ENCODE results near the gene ESRRG. TPM values are rescaled to one million over a fixed set of nuclear protein-coding genes. Genes with fewer than 3 reads are reported as not detected.

ESRRG gene
- total RNA-seq, 2 experiments from 2014 or later: not detected

GRCh38 chr1:216458812-216459211 lies 264.4 kb downstream of the ESRRG start:
- POLR2A ChIA-PET: no interaction called here
- H3K27ac Mint-ChIP-seq: no peak overlapping the region
- no peak for TF ChIP-seq CTCF (IDR thresholded peaks at IDR 0.05)
- H3K36me3 Mint-ChIP-seq (ENCODE audit: low read depth): no peaks in the 10 kb centered on the region
- CTCF ChIA-PET: no interaction called here
- no peak for ATAC-seq
- intact Hi-C loops (cut with micrococcal nuclease): no loop called here
- H3K9me3 Mint-ChIP-seq: no peaks in the 10 kb centered on the region
- no peak for DNase-seq
- no peaks in the 10 kb centered on the region for H3K27me3 Mint-ChIP-seq
- no peaks in the 10 kb centered on the region for H3K4me1 Mint-ChIP-seq (ENCODE audit: low read depth)
- no peak overlapping the region for H3K4me3 Mint-ChIP-seq

DNA sequence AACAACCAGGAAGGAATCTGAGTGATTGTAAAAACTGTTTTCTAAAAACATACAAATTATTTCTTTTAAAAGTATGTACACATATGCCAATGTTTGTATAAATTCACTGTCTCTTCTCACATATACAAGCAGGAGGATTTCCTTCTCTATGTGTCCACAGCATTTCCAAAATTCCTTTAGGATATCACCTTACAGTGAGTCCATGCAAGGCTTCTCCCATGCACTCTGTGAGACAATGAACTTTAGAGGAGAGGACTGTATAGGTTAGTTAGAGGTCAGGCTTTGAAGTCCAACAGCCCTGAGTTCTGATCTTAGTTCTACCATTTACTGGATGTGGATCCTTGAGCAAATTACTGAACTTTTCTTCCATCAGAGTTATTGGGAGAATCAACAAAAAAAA lies 265.9 kb downstream of the ESRRG start:
- ChIA-PET POLR2A (no interaction called here), CTCF (no interaction called here)
- H3K9me3 Mint-ChIP-seq: no peaks in the 10 kb centered on the region
- no peak overlapping the region for H3K27ac Mint-ChIP-seq
- H3K36me3 Mint-ChIP-seq (ENCODE audit: low read depth): no peaks in the 10 kb centered on the region
- TF ChIP-seq CTCF (IDR thresholded peaks at IDR 0.05): no peak
- no peak for ATAC-seq
- intact Hi-C loops (cut with micrococcal nuclease): no loop called here
- no peak for DNase-seq
- no peak overlapping the region for H3K4me3 Mint-ChIP-seq
- no peaks in the 10 kb centered on the region for H3K27me3 Mint-ChIP-seq
- no peaks in the 10 kb centered on the region for H3K4me1 Mint-ChIP-seq (ENCODE audit: low read depth)

- ATAC-seq (no peak), DNase-seq (no peak)
- Mint-ChIP-seq H3K27me3 (no peaks in the 10 kb centered on the region), H3K4me3 (no peak overlapping the region), H3K4me1 (ENCODE audit: low read depth) (no peaks in the 10 kb centered on the region), H3K27ac (no peak overlapping the region), H3K9me3 (no peaks in the 10 kb centered on the region), H3K36me3 (ENCODE audit: low read depth) (no peaks in the 10 kb centered on the region)
- TF ChIP-seq CTCF (IDR thresholded peaks at IDR 0.05): no peak
- intact Hi-C loops (cut with micrococcal nuclease): no loop called here
- ChIA-PET POLR2A (no interaction called here), CTCF (no interaction called here)
These were observed 266.5 kb downstream of the ESRRG start for GRCh38 chr1:216456682-216457081.

GRCh38 chr1:216453777-216454176 lies 269.5 kb downstream of the ESRRG start:
- intact Hi-C loops (cut with micrococcal nuclease): no loop called here
- Mint-ChIP-seq H3K36me3 (ENCODE audit: low read depth) (no peaks in the 10 kb centered on the region), H3K4me1 (ENCODE audit: low read depth) (no peaks in the 10 kb centered on the region), H3K9me3 (peaks cover 1% of the 10 kb centered on the region), H3K4me3 (no peak overlapping the region), H3K27ac (no peak overlapping the region), H3K27me3 (no peaks in the 10 kb centered on the region)
- ATAC-seq: no peak
- CTCF ChIA-PET: no interaction called here
- no peak for DNase-seq
- TF ChIP-seq CTCF (IDR thresholded peaks at IDR 0.05): no peak
- POLR2A ChIA-PET: no interaction called here
